ENCODE results near the gene HHAT. TPM values are rescaled to one million over a fixed set of nuclear protein-coding genes. Genes with fewer than 3 reads are reported as not detected.

The HHAT gene
- total RNA-seq, 1 donor from 2014 or later: 13.7 TPM

DNA sequence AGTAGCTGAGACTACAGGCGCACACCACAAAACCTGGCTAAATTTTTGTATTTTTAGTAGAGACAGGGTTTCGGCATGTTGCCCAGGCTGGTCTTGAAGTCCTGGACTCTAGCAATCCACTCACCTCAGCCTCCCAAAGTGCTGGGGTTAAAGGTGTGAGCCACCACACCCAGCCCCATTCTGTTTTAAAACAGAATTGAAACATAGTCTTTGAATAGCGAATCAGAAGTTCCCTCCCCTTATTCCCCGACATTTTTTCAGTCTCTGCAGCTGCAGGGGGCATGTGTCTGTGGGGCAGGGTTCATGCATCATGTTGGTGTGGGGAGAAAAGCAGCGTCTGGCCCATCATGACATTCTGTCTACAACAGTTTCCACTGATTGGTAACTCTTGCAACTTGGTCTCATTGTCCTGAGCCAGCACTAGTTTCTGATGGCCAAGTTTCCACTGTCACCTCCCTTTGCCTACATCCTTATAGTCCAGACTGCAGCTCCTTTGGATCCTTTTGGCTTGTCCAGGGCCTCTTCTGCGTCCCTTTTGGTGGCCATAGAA, 15.6 kb upstream of the HHAT start:
- TF ChIP-seq CTCF (conservative IDR thresholded peaks at IDR 0.05; ENCODE audit: low read depth, low read length): no peak
- no peak overlapping the region for H3K4me3 ChIP-seq (ENCODE audit: low read depth, low read length)
- no peak for DNase-seq (ENCODE audit: low read depth)

- TF ChIP-seq CTCF (conservative IDR thresholded peaks at IDR 0.05; ENCODE audit: low read depth, low read length): no peak
- no peak for DNase-seq (ENCODE audit: low read depth)
- no peak overlapping the region for H3K4me3 ChIP-seq (ENCODE audit: low read depth, low read length)
These were observed 14.8 kb upstream of the HHAT start for GRCh38 chr1:210313921-210314320.

- no peak overlapping the region for H3K4me3 ChIP-seq (ENCODE audit: low read depth, low read length)
- no peak for DNase-seq (ENCODE audit: low read depth)
- TF ChIP-seq CTCF (conservative IDR thresholded peaks at IDR 0.05; ENCODE audit: low read depth, low read length): no peak
These were observed 13.2 kb upstream of the HHAT start for GRCh38 chr1:210315529-210315928.

DNA sequence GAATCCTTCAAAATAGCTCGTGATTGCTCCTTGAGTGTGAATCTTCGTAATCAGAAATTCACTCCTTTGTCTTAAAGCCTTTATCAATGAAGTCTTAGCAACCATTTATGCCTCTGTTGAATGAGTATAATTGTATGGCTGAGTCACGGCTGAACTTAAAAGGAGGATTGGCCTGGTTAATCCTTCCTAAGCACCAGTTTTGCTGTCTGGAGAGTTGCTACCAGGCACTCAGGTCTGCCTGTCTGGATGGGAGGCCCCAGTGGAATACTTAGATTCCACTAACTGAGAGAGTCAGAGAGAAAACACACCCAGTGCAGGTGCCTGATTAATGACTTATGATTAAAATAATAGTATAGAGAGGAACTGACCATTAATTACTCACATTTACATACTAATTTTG, 7.6 kb upstream of the HHAT start:
- no peak for TF ChIP-seq CTCF (conservative IDR thresholded peaks at IDR 0.05; ENCODE audit: low read depth, low read length)
- H3K4me3 ChIP-seq (ENCODE audit: low read depth, low read length): no peak overlapping the region
- no peak for DNase-seq (ENCODE audit: low read depth)

DNA sequence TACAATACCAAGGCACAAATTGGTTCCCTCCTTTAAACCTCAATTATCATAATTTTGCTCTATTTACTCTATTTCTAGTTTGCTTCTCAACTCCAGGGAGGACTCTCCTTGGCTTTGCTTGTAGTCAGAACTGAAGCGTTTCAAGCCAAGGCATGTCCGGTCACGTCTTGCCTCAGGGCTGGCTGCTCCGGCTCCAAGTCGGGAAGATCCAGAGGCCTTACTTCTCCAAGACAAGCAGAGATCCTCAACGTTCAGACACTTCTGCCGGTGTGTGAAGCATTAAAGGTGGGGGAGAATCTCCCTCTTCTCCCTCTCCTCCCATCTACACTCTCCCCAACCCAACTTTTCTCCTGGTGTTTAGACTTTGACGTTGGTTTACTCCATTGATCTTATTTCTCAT, 7.2 kb upstream of the HHAT start:
- no peak for TF ChIP-seq CTCF (conservative IDR thresholded peaks at IDR 0.05; ENCODE audit: low read depth, low read length)
- no peak overlapping the region for H3K4me3 ChIP-seq (ENCODE audit: low read depth, low read length)
- no peak for DNase-seq (ENCODE audit: low read depth)

DNA sequence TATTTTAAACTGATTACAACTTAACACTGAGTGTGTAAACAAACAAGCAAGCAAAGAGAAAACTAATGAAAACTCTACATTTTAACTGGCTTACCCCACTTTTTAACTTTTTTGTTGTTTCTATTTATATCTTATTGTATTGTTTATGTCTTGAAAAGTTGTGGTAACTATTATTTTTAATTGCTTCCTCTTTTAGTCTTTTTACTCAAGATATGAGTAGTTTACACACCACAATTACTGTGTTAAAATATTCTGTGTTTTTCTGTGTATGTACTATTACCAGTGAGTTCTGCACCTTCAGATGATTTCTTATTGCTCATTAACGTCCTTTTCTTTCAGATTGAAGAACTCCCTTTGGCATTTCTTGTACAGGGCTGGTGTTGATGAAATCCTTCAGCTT, 4.7 kb upstream of the HHAT start:
- no peak for TF ChIP-seq CTCF (conservative IDR thresholded peaks at IDR 0.05; ENCODE audit: low read depth, low read length)
- H3K4me3 ChIP-seq (ENCODE audit: low read depth, low read length): no peak overlapping the region
- no peak for DNase-seq (ENCODE audit: low read depth)

DNA sequence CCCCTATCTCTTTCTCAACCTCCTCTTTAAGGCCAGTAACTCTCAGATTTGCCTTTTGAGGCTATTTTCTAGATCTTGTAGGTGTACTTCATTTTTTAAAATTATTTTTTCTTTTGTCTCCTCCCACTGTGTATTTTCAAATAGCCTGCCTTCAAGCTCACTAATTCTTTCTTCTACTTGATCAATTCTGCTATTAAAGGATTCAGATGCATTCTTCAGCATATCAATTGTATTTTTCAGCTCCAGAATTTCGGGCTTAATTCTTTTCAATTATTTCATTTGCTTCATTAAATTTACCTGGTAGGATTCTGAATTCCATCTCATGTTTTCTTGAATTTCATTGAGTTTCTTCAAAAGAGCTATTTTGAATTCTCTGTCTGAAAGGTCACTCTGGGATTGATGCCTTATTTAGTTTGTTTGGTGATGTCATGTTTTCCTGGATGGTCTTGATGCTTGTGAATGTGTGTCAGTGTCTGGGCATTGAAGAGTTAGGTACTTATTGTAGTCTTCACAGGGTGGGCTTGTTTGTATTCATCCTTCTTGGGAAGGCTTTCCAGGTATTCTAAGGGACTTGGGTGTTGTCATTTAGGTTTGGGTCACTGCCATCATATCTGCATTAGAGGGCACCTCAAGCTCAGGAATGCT, 3.6 kb upstream of the HHAT start:
- no peak for DNase-seq (ENCODE audit: low read depth)
- TF ChIP-seq CTCF (conservative IDR thresholded peaks at IDR 0.05; ENCODE audit: low read depth, low read length): no peak
- H3K4me3 ChIP-seq (ENCODE audit: low read depth, low read length): no peak overlapping the region

All from epithelial cell of proximal tubule (primary cell).